Iris pigment epithelial cell (primary cell): ENCODE measurements around the gene SMC6.

ENCODE experiments used
- DNase-seq: peaks from one replicate; pipeline ENCODE4 v3.0.0-alpha.2; 2011; ENCODE audit warnings: low read depth

SMC6 gene

GRCh38 chr2:17646838-17647701, 106.5 kb downstream of the SMC6 start:
- DNase-seq: no peak

GRCh38 chr2:17646081-17646554, 107.5 kb downstream of the SMC6 start:
- peak; percentile 83 for DNase-seq

- peak; percentile 7 for DNase-seq
Observed at GRCh38 chr2:17644997-17645720, 108.5 kb downstream of the SMC6 start.

- peak; percentile 99 for DNase-seq
Observed at GRCh38 chr2:17643031-17643615, 110.5 kb downstream of the SMC6 start.

GRCh38 chr2:17640406-17640805, 113.2 kb downstream of the SMC6 start:
- DNase-seq: no peak

GRCh38 chr2:17638196-17638743, 115.3 kb downstream of the SMC6 start:
- DNase-seq: no peak

- no peak for DNase-seq
Observed at GRCh38 chr2:17637131-17637906, 116.3 kb downstream of the SMC6 start.

GRCh38 chr2:17636257-17636656, 117.4 kb downstream of the SMC6 start:
- DNase-seq: no peak

- DNase-seq: no peak
Observed at GRCh38 chr2:17634997-17635396, 118.6 kb downstream of the SMC6 start.

- DNase-seq: no peak
Observed at GRCh38 chr2:17630089-17630488, 123.5 kb downstream of the SMC6 start.

- peak; percentile 32 for DNase-seq
Observed at GRCh38 chr2:17628349-17629261, 125.0 kb downstream of the SMC6 start.

GRCh38 chr2:17627434-17627833, 126.2 kb downstream of the SMC6 start:
- DNase-seq: no peak

- DNase-seq: no peak
Observed at GRCh38 chr2:17626986-17627385, 126.6 kb downstream of the SMC6 start.

- no peak for DNase-seq
Observed at GRCh38 chr2:17625446-17625845, 128.2 kb downstream of the SMC6 start.

- peak; percentile 38 for DNase-seq
Observed at GRCh38 chr2:17621781-17622180, 131.8 kb downstream of the SMC6 start.

- peak; percentile 56 for DNase-seq
Observed at GRCh38 chr2:17620841-17621240, 132.8 kb downstream of the SMC6 start.

- peak; percentile 14 for DNase-seq
Observed at GRCh38 chr2:17620280-17620679, 133.3 kb downstream of the SMC6 start.

GRCh38 chr2:17617955-17618354, 135.7 kb downstream of the SMC6 start:
- DNase-seq: no peak

- no peak for DNase-seq
Observed at GRCh38 chr2:17617516-17617915, 136.1 kb downstream of the SMC6 start.

- DNase-seq: no peak
Observed at GRCh38 chr2:17616405-17616804, 137.2 kb downstream of the SMC6 start.
